ENCODE measurements around the gene TTC31.

The TTC31 gene

GRCh38 chr2:74505448-74506246, 22.8 kb downstream of the TTC31 start:
- DNase-seq, result no peak

- DNase-seq, result peak; percentile 97
These were observed 24.5 kb downstream of the TTC31 start, which contains the start of gene PCGF1 for GRCh38 chr2:74507145-74507925. TSS of gene PCGF1 (minus strand) at chr2:74507695. CDS start at chr2:74507668, 27 bp downstream.

- peak; percentile 68 for DNase-seq
These were observed 25.1 kb downstream of the TTC31 start for GRCh38 chr2:74507926-74508520.

GRCh38 chr2:74510272-74510671, 27.4 kb downstream of the TTC31 start:
- DNase-seq, result no peak

GRCh38 chr2:74511104-74511989, 28.5 kb downstream of the TTC31 start:
- DNase-seq, result peak; percentile 24

GRCh38 chr2:74512744-74513604, 30.1 kb downstream of the TTC31 start:
- no peak for DNase-seq

GRCh38 chr2:74513605-74514367, 30.9 kb downstream of the TTC31 start:
- DNase-seq, result no peak

- DNase-seq, result peak; percentile 38
These were observed 31.7 kb downstream of the TTC31 start, which contains the start of gene TLX2 for GRCh38 chr2:74514368-74515270. TSS of gene TLX2 (plus strand) at chr2:74514450. CDS start at chr2:74514807, 357 bp downstream.

- DNase-seq, result no peak
These were observed 32.5 kb downstream of the TTC31 start for GRCh38 chr2:74515271-74515980.

- no peak for DNase-seq
These were observed 33.2 kb downstream of the TTC31 start for GRCh38 chr2:74515981-74516633.

GRCh38 chr2:74516650-74517049, 33.8 kb downstream of the TTC31 start:
- DNase-seq, result no peak

- DNase-seq, result no peak
These were observed 39.6 kb downstream of the TTC31 start for GRCh38 chr2:74522516-74522915.

GRCh38 chr2:74524005-74524404, 41.1 kb downstream of the TTC31 start:
- DNase-seq, result no peak

GRCh38 chr2:74524955-74525716, 42.3 kb downstream of the TTC31 start:
- no peak for DNase-seq

GRCh38 chr2:74525717-74526648, 43.1 kb downstream of the TTC31 start, which contains the start of gene DQX1:
TSS of gene DQX1 (minus strand) at chr2:74526231. CDS start at chr2:74525729, 502 bp downstream.
- DNase-seq, result peak; percentile 36

- no peak for DNase-seq
These were observed 43.9 kb downstream of the TTC31 start for GRCh38 chr2:74526649-74527230.
